Peyer's patch (tissue), 4 donors: ENCODE results near the gene FER. TPM values are rescaled to one million over a fixed set of nuclear protein-coding genes. Genes with fewer than 3 reads are reported as not detected.
"Not testable (repeated sequence)": the region's sequence is repeated elsewhere in the genome, so short reads cannot be mapped to it uniquely, and the experiment has no call there.

Source experiments
- DNase-seq, 3 donors: peaks; one replicate each; pipeline ENCODE4 v3.0.0-alpha.2; 2017 to 2019
- H3K27ac ChIP-seq, 4 donors: fragments of 200-600 bp; sonication (generic); one replicate each; pipeline ENCODE4 v1.5.1; 2016 to 2019
- H3K27me3 ChIP-seq, 2 donors: fragments of 200-600 bp; sonication (generic); one replicate each; pipeline ENCODE4 v1.5.1; 2019
- H3K36me3 ChIP-seq, 3 donors: fragments of 200-600 bp; sonication (generic); one replicate each; pipeline ENCODE4 v1.5.1; 2016 to 2019
- H3K4me1 ChIP-seq, 4 donors: fragments of 200-600 bp; sonication (generic); one replicate each; pipeline ENCODE4 v1.5.1; 2016 to 2019
- H3K4me3 ChIP-seq, 4 donors: fragments of 200-600 bp; sonication (generic); 1 replicate in 3 of 4; 2 replicates in 1 of 4; pipeline ENCODE4 v1.5.1; 2016 to 2019; ENCODE audit warnings: mild to moderate bottlenecking in 1 of 4
- H3K9me3 ChIP-seq, 4 donors: fragments of 200-600 bp; sonication (generic); one replicate each; pipeline ENCODE4 v1.5.1; 2016 to 2019; ENCODE audit warnings: mild to moderate bottlenecking in 1 of 4
- CTCF ChIP-seq, 6 experiments: fragments of 450-650 bp in 4 of 6; fragments of 200-600 bp in 2 of 6; sonication (generic) in 1 of 6; IDR thresholded peaks; one replicate each; pipeline ENCODE4 v1.5.1; 2017 to 2019; ENCODE audit warnings: antibody characterized with exemption in 6 of 6, mild to moderate bottlenecking in 3 of 6, moderate library complexity in 1 of 6
- POLR2A ChIP-seq, 2 donors: fragments of 450-650 bp; IDR thresholded peaks; one replicate each; pipeline ENCODE4 v1.5.1; 2017; ENCODE audit warnings: antibody characterized with exemption in 2 of 2, mild to moderate bottlenecking in 2 of 2, moderate library complexity in 2 of 2
- total RNA-seq, 4 donors: library from RNA; depleted of rRNA; stranded (reverse); fragments of >200 nt; gene quantifications; one replicate each; pipeline ENCODE4 v1.1.0, GENCODE V29; 2016

The FER gene
- total RNA-seq, 4 donors from 2014 or later: 8.4 to 104 (median 12.5) TPM

GRCh38 chr5:109005297-109006009 lies 257.8 kb downstream of the FER start:
- Histone ChIP-seq H3K27ac (no peak overlapping the region), H3K9me3 (no peaks in the 10 kb centered on the region), H3K27me3 (no peaks in the 10 kb centered on the region), H3K4me1 (no peaks in the 10 kb centered on the region), H3K36me3 (no peaks in the 10 kb centered on the region), H3K4me3 (no peak overlapping the region)
- TF ChIP-seq POLR2A (IDR thresholded peaks at IDR 0.05) (no peak), CTCF (IDR thresholded peaks at IDR 0.05) (no peak)
- no peak for DNase-seq

GRCh38 chr5:109006129-109006528 lies 258.4 kb downstream of the FER start:
- TF ChIP-seq CTCF (IDR thresholded peaks at IDR 0.05) (no peak), POLR2A (IDR thresholded peaks at IDR 0.05) (no peak)

GRCh38 chr5:109016300-109016699 lies 268.6 kb downstream of the FER start:
- no peak for TF ChIP-seq POLR2A (IDR thresholded peaks at IDR 0.05)
- no peak for TF ChIP-seq CTCF (IDR thresholded peaks at IDR 0.05)
- H3K4me3 ChIP-seq: no peak overlapping the region
- no peak overlapping the region for H3K27ac ChIP-seq
- H3K9me3 ChIP-seq: no peaks in the 10 kb centered on the region
- no peaks in the 10 kb centered on the region for H3K27me3 ChIP-seq
- H3K4me1 ChIP-seq: peaks cover 0 to 14% (median 0%) of the 10 kb centered on the region in 4 donors
- no peaks in the 10 kb centered on the region for H3K36me3 ChIP-seq
- no peak for DNase-seq

More at GRCh38 chr5:109006129-109006528, 258.4 kb downstream of the FER start:
- H3K9me3 ChIP-seq: no peaks in the 10 kb centered on the region
- no peaks in the 10 kb centered on the region for H3K36me3 ChIP-seq
- H3K27ac ChIP-seq: no peak overlapping the region
- H3K4me3 ChIP-seq: no peak overlapping the region
- H3K4me1 ChIP-seq: no peaks in the 10 kb centered on the region
- DNase-seq: no peak
- no peaks in the 10 kb centered on the region for H3K27me3 ChIP-seq

- no peak for DNase-seq
- Histone ChIP-seq H3K4me1 (no peaks in the 10 kb centered on the region), H3K27ac (no peak overlapping the region), H3K27me3 (no peaks in the 10 kb centered on the region), H3K4me3 (no peak overlapping the region), H3K9me3 (no peaks in the 10 kb centered on the region), H3K36me3 (no peaks in the 10 kb centered on the region)
- no peak for TF ChIP-seq POLR2A (IDR thresholded peaks at IDR 0.05)
- TF ChIP-seq CTCF (IDR thresholded peaks at IDR 0.05): no peak
Observed at GRCh38 chr5:109022056-109022455, 274.4 kb downstream of the FER start.

- DNase-seq, H3K9me3 ChIP-seq, H3K36me3 ChIP-seq, H3K27ac ChIP-seq, H3K4me3 ChIP-seq, H3K4me1 ChIP-seq, H3K27me3 ChIP-seq: not testable (repeated sequence)
Observed at GRCh38 chr5:109025729-109026128, 278.0 kb downstream of the FER start.

- DNase-seq: no peak
- Histone ChIP-seq H3K27me3 (no peaks in the 10 kb centered on the region), H3K4me1 (no peaks in the 10 kb centered on the region), H3K36me3 (no peaks in the 10 kb centered on the region), H3K9me3 (no peaks in the 10 kb centered on the region), H3K4me3 (no peak overlapping the region), H3K27ac (no peak overlapping the region)
- TF ChIP-seq CTCF (IDR thresholded peaks at IDR 0.05): no peak
- no peak for TF ChIP-seq POLR2A (IDR thresholded peaks at IDR 0.05)
Observed at GRCh38 chr5:109027983-109028607, 280.4 kb downstream of the FER start.
